CD4-positive, alpha-beta T cell treated with Interleukin-15 for 4 hours (primary cell): Measurements from ENCODE around the gene AP2A1.
A peak's percentile ranks its signal among the peaks of the same experiment; 100 is the strongest.

Experiments
- DNase-seq: peaks from one replicate; pipeline ENCODE4 v3.0.0-alpha.2; 2020; ENCODE audit warnings: low spot score

AP2A1 gene

GRCh38 chr19:49793561-49793840, 26.7 kb downstream of the AP2A1 start:
- no peak for DNase-seq

GRCh38 chr19:49795615-49796014, 28.8 kb downstream of the AP2A1 start:
- DNase-seq, result no peak

- no peak for DNase-seq
These were observed 31.8 kb downstream of the AP2A1 start for GRCh38 chr19:49798574-49798973.

- DNase-seq, result no peak
These were observed 32.5 kb downstream of the AP2A1 start for GRCh38 chr19:49799271-49799797.

- peak; percentile 17 for DNase-seq
These were observed 33.1 kb downstream of the AP2A1 start for GRCh38 chr19:49799798-49800376.

GRCh38 chr19:49800771-49801170, 34.0 kb downstream of the AP2A1 start:
- no peak for DNase-seq

GRCh38 chr19:49801401-49801888, 34.6 kb downstream of the AP2A1 start:
- DNase-seq, result no peak

- DNase-seq, result no peak
These were observed 35.3 kb downstream of the AP2A1 start for GRCh38 chr19:49801966-49802661.

- no peak for DNase-seq
These were observed 36.2 kb downstream of the AP2A1 start for GRCh38 chr19:49802836-49803528.

- DNase-seq, result no peak
These were observed 36.7 kb downstream of the AP2A1 start for GRCh38 chr19:49803529-49803856.

- DNase-seq, result no peak
These were observed 39.2 kb downstream of the AP2A1 start for GRCh38 chr19:49805822-49806619.

GRCh38 chr19:49806620-49806959, 39.8 kb downstream of the AP2A1 start:
- DNase-seq, result no peak

GRCh38 chr19:49807058-49807903, 40.5 kb downstream of the AP2A1 start:
- no peak for DNase-seq

- no peak for DNase-seq
These were observed 41.3 kb downstream of the AP2A1 start for GRCh38 chr19:49807904-49808675.

- peak; percentile 89 for DNase-seq
These were observed 41.9 kb downstream of the AP2A1 start for GRCh38 chr19:49808711-49809159.

- DNase-seq, result peak; percentile 44
These were observed 42.5 kb downstream of the AP2A1 start for GRCh38 chr19:49809160-49809940.

- no peak for DNase-seq
These were observed 43.2 kb downstream of the AP2A1 start for GRCh38 chr19:49809941-49810389.

GRCh38 chr19:49811328-49811727, 44.5 kb downstream of the AP2A1 start:
- DNase-seq, result no peak

- no peak for DNase-seq
These were observed 45.7 kb downstream of the AP2A1 start for GRCh38 chr19:49812452-49812996.
